Measurements from ENCODE around the gene AQP12A.

The AQP12A gene

DNA sequence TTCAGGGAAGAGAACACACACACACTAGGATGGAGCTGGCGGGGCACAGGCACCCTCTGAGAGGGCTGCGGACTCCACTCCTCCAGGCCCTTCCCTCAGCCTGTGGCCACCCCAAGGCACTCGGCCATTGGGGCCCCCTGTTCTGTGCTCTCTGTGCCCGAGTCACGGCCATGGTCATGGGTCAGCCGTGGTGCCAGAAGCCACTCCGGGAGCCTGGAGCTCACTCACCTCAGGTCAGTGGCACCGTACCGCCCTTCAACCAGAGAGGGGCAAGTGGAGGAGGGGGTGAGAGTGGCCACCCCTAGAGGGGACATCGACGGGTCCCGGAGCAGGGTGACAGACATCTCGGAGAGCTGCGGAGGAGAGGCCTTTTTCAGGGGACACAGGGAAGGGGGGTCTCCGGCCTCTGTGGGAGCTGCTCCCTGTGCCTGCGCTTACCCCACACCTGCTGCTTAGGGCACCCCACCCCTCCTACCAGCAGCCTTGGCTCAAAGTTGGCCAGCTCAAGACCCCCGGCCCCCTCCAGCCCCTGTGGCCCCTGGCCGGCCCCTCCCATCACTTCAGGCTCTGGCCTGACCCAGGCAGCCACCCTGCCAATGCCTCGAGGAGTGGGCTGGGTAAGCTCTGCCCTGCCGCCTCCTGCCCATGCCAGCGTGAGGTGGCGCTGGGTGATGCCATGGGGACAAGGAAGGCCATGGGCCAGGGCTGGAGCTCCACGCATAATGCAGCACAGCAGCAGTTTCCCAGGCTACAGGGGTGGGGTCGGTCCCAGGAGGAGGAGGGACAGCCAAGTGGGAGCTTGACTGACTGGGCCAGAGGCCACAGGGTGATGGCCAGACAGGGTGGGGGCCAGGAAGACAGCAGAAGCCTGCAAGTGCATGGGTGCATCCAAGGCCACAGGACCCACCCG lies 29.3 kb downstream of the AQP12A start:
- H3K4me1 ChIP-seq (ENCODE audit: control insufficient read depth in 1 of 2, insufficient read depth in 1 of 2, low read depth in 1 of 2, low read length in 1 of 2) = no peaks in the 10 kb centered on the region
- no peaks in the 10 kb centered on the region for H3K36me3 ChIP-seq
- no peaks in the 10 kb centered on the region for H3K27me3 ChIP-seq
- no peak overlapping the region for H3K4me3 ChIP-seq (ENCODE audit: low read depth in 1 of 2, low read length in 1 of 2)
- no peak overlapping the region for H3K27ac ChIP-seq
- no peak for TF ChIP-seq CTCF (IDR thresholded peaks at IDR 0.05)
- H3K9me3 ChIP-seq = no peaks in the 10 kb centered on the region

DNA sequence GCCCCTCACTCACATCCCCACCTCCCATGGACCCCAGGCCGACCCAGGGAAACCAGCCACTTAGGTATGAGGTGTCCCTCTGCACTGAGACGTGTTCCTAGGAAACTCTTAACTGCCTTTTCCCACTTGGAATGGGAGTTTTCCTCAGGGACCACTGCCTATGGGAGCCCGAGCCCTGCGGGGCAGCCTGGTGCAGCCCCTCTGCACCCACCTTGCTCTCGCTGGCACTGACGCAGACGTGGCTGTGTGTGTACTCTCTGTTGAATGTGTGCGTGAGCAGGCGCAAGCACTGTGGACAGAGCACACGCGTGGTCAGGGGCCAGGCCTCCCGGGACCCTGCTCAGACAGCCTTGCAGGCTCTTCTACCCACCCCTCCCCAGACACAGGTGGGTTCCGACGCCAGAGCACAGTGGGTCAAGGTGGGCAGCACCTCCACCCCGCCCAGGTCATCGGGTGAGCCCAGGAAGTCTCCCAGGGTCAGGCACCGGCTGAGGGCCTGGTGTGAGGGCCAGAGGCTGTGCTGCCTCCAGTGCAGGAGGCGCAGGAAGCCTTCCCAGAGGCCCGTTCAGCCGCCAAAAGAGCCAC lies 30.0 kb downstream of the AQP12A start:
- TF ChIP-seq CTCF (IDR thresholded peaks at IDR 0.05) = no peak
- Histone ChIP-seq H3K27ac (no peak overlapping the region), H3K36me3 (no peaks in the 10 kb centered on the region), H3K9me3 (no peaks in the 10 kb centered on the region), H3K27me3 (no peaks in the 10 kb centered on the region), H3K4me1 (ENCODE audit: control insufficient read depth in 1 of 2, insufficient read depth in 1 of 2, low read depth in 1 of 2, low read length in 1 of 2) (no peaks in the 10 kb centered on the region), H3K4me3 (ENCODE audit: low read depth in 1 of 2, low read length in 1 of 2) (no peak overlapping the region)

- no peak overlapping the region for H3K27ac ChIP-seq
Measured at GRCh38 chr2:240722376-240722775, 30.7 kb downstream of the AQP12A start.

GRCh38 chr2:240722796-240723735 lies 31.4 kb downstream of the AQP12A start:
- Histone ChIP-seq H3K4me3 (ENCODE audit: low read depth in 1 of 2, low read length in 1 of 2) (no peak overlapping the region), H3K36me3 (no peaks in the 10 kb centered on the region), H3K27ac (no peak overlapping the region), H3K9me3 (no peaks in the 10 kb centered on the region), H3K4me1 (ENCODE audit: control insufficient read depth in 1 of 2, insufficient read depth in 1 of 2, low read depth in 1 of 2, low read length in 1 of 2) (no peaks in the 10 kb centered on the region), H3K27me3 (no peaks in the 10 kb centered on the region)
- TF ChIP-seq CTCF (IDR thresholded peaks at IDR 0.05) = no peak

More at GRCh38 chr2:240722376-240722775, 30.7 kb downstream of the AQP12A start:
- Histone ChIP-seq H3K4me3 (ENCODE audit: low read depth in 1 of 2, low read length in 1 of 2) (no peak overlapping the region), H3K9me3 (no peaks in the 10 kb centered on the region), H3K36me3 (no peaks in the 10 kb centered on the region), H3K27me3 (no peaks in the 10 kb centered on the region), H3K4me1 (ENCODE audit: control insufficient read depth in 1 of 2, insufficient read depth in 1 of 2, low read depth in 1 of 2, low read length in 1 of 2) (no peaks in the 10 kb centered on the region)
- no peak for TF ChIP-seq CTCF (IDR thresholded peaks at IDR 0.05)

DNA sequence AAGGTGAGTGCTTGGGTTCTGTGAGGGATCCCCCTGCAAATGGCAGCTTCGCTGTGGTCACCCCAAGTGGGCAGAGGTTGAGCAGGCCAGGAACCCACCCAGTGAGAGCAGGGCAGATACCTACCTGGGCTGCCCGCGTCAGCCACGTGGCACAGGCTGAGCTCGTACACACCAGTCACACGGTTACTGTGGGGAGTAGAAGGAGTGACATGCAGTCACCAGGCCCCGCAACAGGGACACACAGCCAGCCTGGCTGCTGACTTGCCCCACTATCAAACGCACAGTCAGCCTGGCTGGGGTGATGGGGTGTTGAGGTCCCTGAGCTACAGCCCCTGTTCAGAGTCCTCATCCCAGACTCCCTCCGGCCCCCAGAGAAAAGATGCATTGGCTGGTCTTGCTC lies 32.2 kb downstream of the AQP12A start:
- no peaks in the 10 kb centered on the region for H3K9me3 ChIP-seq
- no peak overlapping the region for H3K27ac ChIP-seq
- H3K4me1 ChIP-seq (ENCODE audit: control insufficient read depth in 1 of 2, insufficient read depth in 1 of 2, low read depth in 1 of 2, low read length in 1 of 2) = no peaks in the 10 kb centered on the region
- no peak overlapping the region for H3K4me3 ChIP-seq (ENCODE audit: low read depth in 1 of 2, low read length in 1 of 2)
- no peak for TF ChIP-seq CTCF (IDR thresholded peaks at IDR 0.05)
- no peaks in the 10 kb centered on the region for H3K27me3 ChIP-seq
- no peaks in the 10 kb centered on the region for H3K36me3 ChIP-seq

Data from neutrophil (primary cell).